NB4 (cell line): Measurements from ENCODE around the gene AIFM2.

Experiments used
- DNase-seq: peaks from one replicate; pipeline ENCODE4 v3.0.0; 2010; ENCODE audit warnings: low read depth
- H3K4me3 ChIP-seq: one replicate; pipeline ENCODE4 v1.5.1; 2011; ENCODE audit warnings: mild to moderate bottlenecking, low read depth, low read length, moderate library complexity
- MYC ChIP-seq: IDR thresholded peaks from 2 replicates; pipeline ENCODE4 v1.6.1; 2011; ENCODE audit warnings: low read depth, low read length
- POLR2A ChIP-seq: IDR thresholded peaks from 2 replicates; pipeline ENCODE4 v1.6.1; 2011; ENCODE audit warnings: mild to moderate bottlenecking; ENCODE audit not compliant: insufficient read length; ENCODE audit errors: extremely low read depth
- TF ChIP-seq, protein P1 (sequence below): IDR thresholded peaks from 2 replicates; pipeline ENCODE4 v1.6.1; 2011; ENCODE audit warnings: low read depth, low read length
- TF ChIP-seq, protein P2 (sequence below): IDR thresholded peaks from one replicate; pipeline ENCODE4 v1.5.1; 2012; ENCODE audit warnings: low read depth, low read length

AIFM2 gene

DNA sequence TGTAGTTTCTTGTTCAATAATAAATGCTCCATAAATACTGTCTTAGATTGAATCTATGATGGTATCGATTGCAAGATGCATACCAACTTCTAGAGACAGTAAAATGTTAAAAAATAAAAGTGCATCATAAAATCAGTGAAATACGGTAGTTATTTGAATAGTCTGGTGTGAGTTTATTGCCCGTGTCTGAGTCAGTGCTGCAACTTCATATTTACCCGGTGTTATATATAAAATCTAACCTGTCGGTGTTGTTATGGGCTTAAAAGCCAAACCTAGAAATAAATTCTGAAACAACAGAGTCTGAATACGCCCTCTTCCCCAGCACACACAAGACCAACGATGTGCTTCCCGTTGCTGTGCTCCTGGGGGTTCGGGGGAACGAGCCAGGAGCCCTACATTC, 63.7 kb downstream of the AIFM2 start:
- DNase-seq = no peak
- no peak overlapping the region for H3K4me3 ChIP-seq
- no peak for TF ChIP-seq MYC
- TF ChIP-seq POLR2A = no peak
- TF ChIP-seq, protein P1, sequence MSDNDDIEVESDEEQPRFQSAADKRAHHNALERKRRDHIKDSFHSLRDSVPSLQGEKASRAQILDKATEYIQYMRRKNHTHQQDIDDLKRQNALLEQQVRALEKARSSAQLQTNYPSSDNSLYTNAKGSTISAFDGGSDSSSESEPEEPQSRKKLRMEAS = no peak
- TF ChIP-seq, protein P2, sequence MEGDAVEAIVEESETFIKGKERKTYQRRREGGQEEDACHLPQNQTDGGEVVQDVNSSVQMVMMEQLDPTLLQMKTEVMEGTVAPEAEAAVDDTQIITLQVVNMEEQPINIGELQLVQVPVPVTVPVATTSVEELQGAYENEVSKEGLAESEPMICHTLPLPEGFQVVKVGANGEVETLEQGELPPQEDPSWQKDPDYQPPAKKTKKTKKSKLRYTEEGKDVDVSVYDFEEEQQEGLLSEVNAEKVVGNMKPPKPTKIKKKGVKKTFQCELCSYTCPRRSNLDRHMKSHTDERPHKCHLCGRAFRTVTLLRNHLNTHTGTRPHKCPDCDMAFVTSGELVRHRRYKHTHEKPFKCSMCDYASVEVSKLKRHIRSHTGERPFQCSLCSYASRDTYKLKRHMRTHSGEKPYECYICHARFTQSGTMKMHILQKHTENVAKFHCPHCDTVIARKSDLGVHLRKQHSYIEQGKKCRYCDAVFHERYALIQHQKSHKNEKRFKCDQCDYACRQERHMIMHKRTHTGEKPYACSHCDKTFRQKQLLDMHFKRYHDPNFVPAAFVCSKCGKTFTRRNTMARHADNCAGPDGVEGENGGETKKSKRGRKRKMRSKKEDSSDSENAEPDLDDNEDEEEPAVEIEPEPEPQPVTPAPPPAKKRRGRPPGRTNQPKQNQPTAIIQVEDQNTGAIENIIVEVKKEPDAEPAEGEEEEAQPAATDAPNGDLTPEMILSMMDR = no peak

DNA sequence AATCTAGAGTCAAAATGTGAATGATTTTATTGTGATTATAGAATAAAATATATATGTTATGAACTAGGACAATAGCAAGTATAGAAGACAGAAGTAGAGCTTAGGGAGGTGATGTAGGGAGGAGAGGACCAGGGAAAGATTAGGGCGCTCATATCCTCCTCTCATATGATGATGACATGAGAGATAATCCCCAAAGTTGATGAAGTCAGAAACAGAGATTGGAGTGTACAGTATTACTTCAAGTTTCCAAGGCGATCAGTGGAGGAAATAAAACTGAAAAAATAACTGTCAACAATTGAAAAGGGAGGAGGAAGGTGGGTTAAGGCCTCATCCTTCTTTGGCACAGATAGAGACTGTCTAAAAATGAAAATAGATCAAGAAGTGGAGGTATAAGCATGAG, 65.0 kb downstream of the AIFM2 start:
- no peak overlapping the region for H3K4me3 ChIP-seq
- no peak for DNase-seq
- TF ChIP-seq MYC = no peak
- TF ChIP-seq, protein P1 = no peak
- TF ChIP-seq, protein P2 = no peak
- no peak for TF ChIP-seq POLR2A

DNA sequence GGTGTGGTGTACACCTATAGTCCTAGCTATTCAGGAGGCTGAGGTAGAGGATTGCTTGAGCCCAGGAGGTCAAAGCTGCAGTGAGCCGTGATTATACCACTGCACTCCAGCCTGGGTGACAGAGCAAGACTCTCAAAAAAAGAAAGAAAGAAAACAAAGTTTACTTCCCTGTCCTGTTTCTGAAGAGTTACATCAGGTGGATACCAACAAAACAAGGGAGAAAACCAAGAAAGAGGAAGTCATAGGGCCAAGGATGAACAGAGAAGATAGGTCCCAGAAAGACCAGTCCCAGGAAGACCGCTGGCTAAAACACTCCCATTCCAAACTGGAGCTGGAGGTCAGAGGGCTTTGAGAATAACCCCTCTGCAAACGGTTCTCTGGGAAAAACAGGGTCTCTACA, 66.4 kb downstream of the AIFM2 start:
- TF ChIP-seq, protein P2 = no peak
- no peak for TF ChIP-seq POLR2A
- no peak for TF ChIP-seq MYC
- TF ChIP-seq, protein P1 = no peak

DNA sequence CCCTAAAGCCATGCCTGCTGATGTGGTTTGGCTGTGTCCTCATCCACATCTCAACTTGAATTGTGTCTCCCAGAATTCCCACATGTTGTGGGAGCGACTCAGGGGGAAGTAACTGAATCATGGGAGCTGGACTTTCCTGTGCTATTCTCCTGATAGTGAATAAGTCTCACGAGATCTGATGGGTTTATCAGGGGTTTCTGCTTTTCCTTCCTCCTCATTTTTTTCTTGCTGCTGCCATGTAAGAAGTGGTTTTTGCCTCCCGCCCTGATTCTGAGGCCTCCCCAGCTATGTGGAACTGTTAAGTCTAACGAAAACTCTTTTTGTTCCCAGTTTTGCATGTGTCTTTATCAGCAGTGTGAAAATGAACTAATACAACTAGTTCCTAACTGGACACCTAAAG, 68.1 kb downstream of the AIFM2 start:
- no peak for TF ChIP-seq POLR2A
- no peak overlapping the region for H3K4me3 ChIP-seq
- DNase-seq = no peak

More for the DNA sequence above, 66.4 kb downstream of the AIFM2 start:
- H3K4me3 ChIP-seq = no peak overlapping the region
- no peak for DNase-seq

DNA sequence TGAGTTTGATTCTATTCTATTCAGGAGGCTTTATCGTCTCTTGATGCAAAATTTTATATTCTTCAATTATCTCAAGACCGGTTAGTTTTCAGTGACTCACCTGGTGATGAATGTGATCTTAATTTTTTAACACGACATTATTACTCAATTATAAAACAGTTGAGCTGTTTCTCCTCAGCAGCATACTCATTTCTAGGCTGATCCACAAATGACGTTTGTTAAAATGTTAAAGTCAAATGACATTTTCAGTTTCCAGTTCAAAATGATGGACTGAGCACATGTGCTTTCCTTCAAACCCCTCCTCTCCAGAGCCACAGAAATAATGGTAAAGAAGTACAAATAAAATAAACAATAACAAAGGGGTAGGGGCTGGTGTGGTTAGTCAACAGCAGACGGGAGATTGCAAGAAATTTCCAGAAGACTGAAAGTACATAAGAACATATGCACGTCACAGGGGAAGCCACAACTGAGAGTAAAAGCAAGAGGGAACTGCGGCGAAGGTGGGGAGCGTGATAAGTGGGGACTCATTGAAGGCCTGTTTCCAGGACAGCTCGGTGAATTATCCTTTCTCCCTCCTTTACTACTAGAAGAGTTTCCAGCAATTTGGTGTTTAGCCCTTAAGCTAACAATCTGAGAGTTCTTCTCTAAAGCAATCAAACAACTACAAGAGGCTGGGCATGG, 69.1 kb downstream of the AIFM2 start:
- no peak overlapping the region for H3K4me3 ChIP-seq
- no peak for DNase-seq
- TF ChIP-seq POLR2A (no peak), MYC (no peak)
- TF ChIP-seq, protein P2 = no peak
- TF ChIP-seq, protein P1 = no peak
